ENCODE results near the gene PRKCB. TPM values are rescaled to one million over a fixed set of nuclear protein-coding genes. Genes with fewer than 3 reads are reported as not detected.
"Not testable (repeated sequence)": the region's sequence is repeated elsewhere in the genome, so short reads cannot be mapped to it uniquely, and the experiment has no call there.

The PRKCB gene
- total and polyA plus RNA-seq, 2 donors from 2014 or later = 0.62 to 17.8 TPM

DNA sequence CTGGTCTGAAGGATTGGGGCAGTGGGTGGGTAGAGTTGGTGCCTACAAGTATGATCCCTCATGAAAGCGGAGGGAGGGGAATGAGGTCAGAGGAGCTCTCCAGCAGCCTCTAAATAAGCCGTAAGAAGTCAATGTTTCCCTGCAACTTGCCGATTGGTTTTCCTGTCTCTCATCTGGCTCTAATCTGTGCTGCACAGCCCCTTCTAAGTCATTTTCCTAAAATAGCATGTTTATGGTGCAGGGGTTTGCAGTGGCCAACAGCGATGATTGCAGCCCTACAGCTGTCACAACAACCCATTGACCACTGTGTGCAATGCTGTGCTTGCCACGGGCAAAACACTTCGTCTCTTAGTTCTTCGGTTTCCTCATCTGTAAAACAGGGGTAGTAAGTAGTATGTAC, 189.2 kb downstream of the PRKCB start:
- no peaks in the 10 kb centered on the region for H3K4me1 ChIP-seq (ENCODE audit: control insufficient read depth in 2 of 3, insufficient read depth in 2 of 3, low read depth in 1 of 3, low read length in 3 of 3)
- FAIRE-seq (no peak), DNase-seq (no peak)
- no peak overlapping the region for H3K27ac ChIP-seq (ENCODE audit: low read depth in 2 of 2, low read length in 2 of 2)
- H3K4me3 ChIP-seq (ENCODE audit: low read length in 3 of 3) = no peak overlapping the region
- H3K27me3 ChIP-seq (ENCODE audit: control insufficient read depth, insufficient read depth, low read length) = no peaks in the 10 kb centered on the region
- no peak overlapping the region for H3K9ac ChIP-seq (ENCODE audit: low read length in 3 of 3)
- H3K9me3 ChIP-seq (ENCODE audit: control insufficient read depth in 2 of 3, insufficient read depth in 1 of 3, low read length in 3 of 3) = no peaks in the 10 kb centered on the region
- intact Hi-C loops (cut with DNase I) = no loop called here
- TF ChIP-seq CTCF (IDR thresholded peaks at IDR 0.05; ENCODE audit: borderline replicate concordance, extremely low read depth, insufficient read depth) = no peak
- no peaks in the 10 kb centered on the region for H3K36me3 ChIP-seq (ENCODE audit: control insufficient read depth in 2 of 3, insufficient read depth in 3 of 3, low read length in 3 of 3)

DNA sequence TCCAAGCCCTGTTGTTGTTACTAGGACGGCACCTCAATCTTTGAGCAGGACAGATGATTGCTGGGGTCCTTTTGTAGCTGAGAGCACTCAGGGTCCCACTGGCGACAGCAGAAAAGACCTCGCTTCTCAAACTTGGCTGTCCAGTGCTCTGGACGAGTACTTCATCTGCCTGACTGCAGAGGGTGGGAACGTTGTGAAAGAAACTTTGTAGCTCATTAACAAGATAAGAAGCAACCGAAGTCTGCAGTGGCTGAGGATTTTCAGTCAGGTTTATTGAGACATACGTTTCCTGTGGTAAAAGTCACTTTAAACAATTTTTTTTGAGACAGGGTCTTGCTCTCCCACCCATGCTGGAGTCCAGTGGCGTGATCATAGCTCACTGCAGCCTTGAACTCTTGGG, 191.7 kb downstream of the PRKCB start:
- no peak for DNase-seq
- no peaks in the 10 kb centered on the region for H3K36me3 ChIP-seq (ENCODE audit: control insufficient read depth in 2 of 3, insufficient read depth in 3 of 3, low read length in 3 of 3)
- no peaks in the 10 kb centered on the region for H3K9me3 ChIP-seq (ENCODE audit: control insufficient read depth in 2 of 3, insufficient read depth in 1 of 3, low read length in 3 of 3)
- no peak for FAIRE-seq
- TF ChIP-seq CTCF (IDR thresholded peaks at IDR 0.05; ENCODE audit: borderline replicate concordance, extremely low read depth, insufficient read depth) = no peak
- intact Hi-C loops (cut with DNase I) = no loop called here
- no peak overlapping the region for H3K4me3 ChIP-seq (ENCODE audit: low read length in 3 of 3)
- H3K4me1 ChIP-seq (ENCODE audit: control insufficient read depth in 2 of 3, insufficient read depth in 2 of 3, low read depth in 1 of 3, low read length in 3 of 3) = no peaks in the 10 kb centered on the region
- no peak overlapping the region for H3K27ac ChIP-seq (ENCODE audit: low read depth in 2 of 2, low read length in 2 of 2)
- no peaks in the 10 kb centered on the region for H3K27me3 ChIP-seq (ENCODE audit: control insufficient read depth, insufficient read depth, low read length)
- H3K9ac ChIP-seq (ENCODE audit: low read length in 3 of 3) = no peak overlapping the region

DNA sequence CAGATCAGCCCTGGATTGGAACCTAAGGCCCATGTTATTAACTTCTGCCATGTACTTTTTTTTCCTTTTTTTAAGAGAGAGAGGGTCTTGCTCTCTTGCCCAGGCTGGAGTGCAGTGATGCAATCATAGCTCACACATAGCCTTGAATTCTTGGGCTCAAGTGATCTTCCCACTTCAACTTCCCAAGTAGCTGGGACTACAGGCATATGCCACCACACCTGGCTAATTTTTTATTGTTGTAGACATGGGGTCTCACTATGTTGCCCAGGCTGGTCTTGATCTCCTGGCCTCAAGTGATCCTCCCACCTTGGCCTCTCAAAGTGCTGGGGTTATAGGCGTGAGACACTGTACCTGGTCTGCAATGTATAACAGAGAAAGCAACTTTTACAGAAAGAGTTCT, 194.1 kb downstream of the PRKCB start:
- not testable (repeated sequence) for FAIRE-seq; H3K27ac ChIP-seq (ENCODE audit: low read depth in 2 of 2, low read length in 2 of 2); H3K27me3 ChIP-seq (ENCODE audit: control insufficient read depth, insufficient read depth, low read length); H3K36me3 ChIP-seq (ENCODE audit: control insufficient read depth in 2 of 3, insufficient read depth in 3 of 3, low read length in 3 of 3); H3K9ac ChIP-seq (ENCODE audit: low read length in 3 of 3); DNase-seq; H3K4me3 ChIP-seq (ENCODE audit: low read length in 3 of 3); H3K4me1 ChIP-seq (ENCODE audit: control insufficient read depth in 2 of 3, insufficient read depth in 2 of 3, low read depth in 1 of 3, low read length in 3 of 3); H3K9me3 ChIP-seq (ENCODE audit: control insufficient read depth in 2 of 3, insufficient read depth in 1 of 3, low read length in 3 of 3)
- intact Hi-C loops (cut with DNase I) = loop anchor here (10.0 kb wide), 1 partner anchor 235 kb away; no protein-coding TSS in a partner anchor

GRCh38 chr16:24035127-24035842, 199.5 kb downstream of the PRKCB start:
- H3K9ac ChIP-seq (ENCODE audit: low read length in 3 of 3) = no peak overlapping the region
- H3K27ac ChIP-seq (ENCODE audit: low read depth in 2 of 2, low read length in 2 of 2) = no peak overlapping the region
- no peaks in the 10 kb centered on the region for H3K4me1 ChIP-seq (ENCODE audit: control insufficient read depth in 2 of 3, insufficient read depth in 2 of 3, low read depth in 1 of 3, low read length in 3 of 3)
- H3K4me3 ChIP-seq (ENCODE audit: low read length in 3 of 3) = no peak overlapping the region
- FAIRE-seq (no peak), DNase-seq (no peak)
- H3K36me3 ChIP-seq (ENCODE audit: control insufficient read depth in 2 of 3, insufficient read depth in 3 of 3, low read length in 3 of 3) = no peaks in the 10 kb centered on the region
- intact Hi-C loops (cut with DNase I) = loop anchor here (10.0 kb wide), 1 partner anchor 240 kb away; no protein-coding TSS in a partner anchor
- no peak for TF ChIP-seq CTCF (IDR thresholded peaks at IDR 0.05; ENCODE audit: borderline replicate concordance, extremely low read depth, insufficient read depth)
- H3K27me3 ChIP-seq (ENCODE audit: control insufficient read depth, insufficient read depth, low read length) = no peaks in the 10 kb centered on the region
- no peaks in the 10 kb centered on the region for H3K9me3 ChIP-seq (ENCODE audit: control insufficient read depth in 2 of 3, insufficient read depth in 1 of 3, low read length in 3 of 3)

Measured in kidney (tissue), 14 donors.